HL-60 (cell line): ENCODE results near the gene GPR62.

Source experiments
- DNase-seq, 2 experiments: peaks; one replicate each; pipeline ENCODE4 v3.0.0-alpha.2; 2010 to 2020; ENCODE audit warnings: low read depth in 1 of 2, low spot score in 1 of 2
- H3K27ac ChIP-seq: fragments of 250-450 bp; sonication (Bioruptor Pico); replicated peaks from 2 replicates; pipeline ENCODE4 v1.5.1; 2020; ENCODE audit warnings: mild to moderate bottlenecking, moderate library complexity
- H3K27me3 ChIP-seq: fragments of 250-450 bp; sonication (Bioruptor Pico); 2 replicates; pipeline ENCODE4 v1.5.1; 2021; ENCODE audit warnings: mild to moderate bottlenecking, moderate library complexity; ENCODE audit not compliant: insufficient read depth, poor library complexity, severe bottlenecking
- H3K4me3 ChIP-seq: replicated peaks from 2 replicates; pipeline ENCODE4 v1.5.1; 2011; ENCODE audit warnings: mild to moderate bottlenecking, control low read depth, low read length; ENCODE audit not compliant: insufficient read depth
- GABPA ChIP-seq: IDR thresholded peaks from 2 replicates; pipeline ENCODE4 v1.6.1; 2012; ENCODE audit warnings: low read depth
- POLR2AphosphoS5 ChIP-seq: IDR thresholded peaks from 2 replicates; pipeline ENCODE4 v1.6.1; 2012; ENCODE audit warnings: low read depth
- SPI1 ChIP-seq: IDR thresholded peaks from 2 replicates; pipeline ENCODE4 v1.6.1; 2012; ENCODE audit warnings: low read depth, mild to moderate bottlenecking, borderline replicate concordance
- TF ChIP-seq, protein P1 (sequence below): IDR thresholded peaks from 2 replicates; pipeline ENCODE4 v1.6.1; 2012; ENCODE audit warnings: low read depth; ENCODE audit not compliant: insufficient replicate concordance
- TF ChIP-seq, protein P2 (sequence below): IDR thresholded peaks from one replicate; pipeline ENCODE4 v1.5.1; 2011; ENCODE audit warnings: low read length, control low read depth, inconsistent platforms; ENCODE audit not compliant: insufficient read depth

The GPR62 gene

DNA sequence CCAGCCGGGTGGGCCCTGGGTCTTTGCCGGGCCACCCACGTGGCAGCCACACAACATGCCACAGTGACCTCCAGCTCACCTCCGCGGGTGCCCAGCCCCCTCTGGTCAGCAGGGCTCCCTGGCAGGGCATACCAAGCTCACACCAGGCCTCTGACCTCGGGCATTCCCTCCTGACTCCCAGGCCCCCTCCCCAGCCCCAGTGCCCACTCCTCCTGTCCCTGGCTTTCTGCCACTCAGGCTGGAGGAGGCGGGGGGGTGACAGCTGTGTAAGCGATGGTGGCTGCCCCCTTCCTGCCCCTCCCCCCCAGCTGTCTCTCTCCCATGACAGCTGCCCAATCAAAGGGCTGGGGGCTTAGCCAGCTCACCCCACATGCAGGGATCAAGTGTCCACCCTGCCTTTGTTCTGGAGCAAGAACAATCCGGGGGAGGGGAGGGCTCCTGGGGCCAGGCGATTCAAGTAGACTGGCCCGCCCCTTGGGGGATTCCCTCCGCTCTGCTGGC lies 8.8 kb downstream of the GPR62 start:
- TF ChIP-seq, protein P1, sequence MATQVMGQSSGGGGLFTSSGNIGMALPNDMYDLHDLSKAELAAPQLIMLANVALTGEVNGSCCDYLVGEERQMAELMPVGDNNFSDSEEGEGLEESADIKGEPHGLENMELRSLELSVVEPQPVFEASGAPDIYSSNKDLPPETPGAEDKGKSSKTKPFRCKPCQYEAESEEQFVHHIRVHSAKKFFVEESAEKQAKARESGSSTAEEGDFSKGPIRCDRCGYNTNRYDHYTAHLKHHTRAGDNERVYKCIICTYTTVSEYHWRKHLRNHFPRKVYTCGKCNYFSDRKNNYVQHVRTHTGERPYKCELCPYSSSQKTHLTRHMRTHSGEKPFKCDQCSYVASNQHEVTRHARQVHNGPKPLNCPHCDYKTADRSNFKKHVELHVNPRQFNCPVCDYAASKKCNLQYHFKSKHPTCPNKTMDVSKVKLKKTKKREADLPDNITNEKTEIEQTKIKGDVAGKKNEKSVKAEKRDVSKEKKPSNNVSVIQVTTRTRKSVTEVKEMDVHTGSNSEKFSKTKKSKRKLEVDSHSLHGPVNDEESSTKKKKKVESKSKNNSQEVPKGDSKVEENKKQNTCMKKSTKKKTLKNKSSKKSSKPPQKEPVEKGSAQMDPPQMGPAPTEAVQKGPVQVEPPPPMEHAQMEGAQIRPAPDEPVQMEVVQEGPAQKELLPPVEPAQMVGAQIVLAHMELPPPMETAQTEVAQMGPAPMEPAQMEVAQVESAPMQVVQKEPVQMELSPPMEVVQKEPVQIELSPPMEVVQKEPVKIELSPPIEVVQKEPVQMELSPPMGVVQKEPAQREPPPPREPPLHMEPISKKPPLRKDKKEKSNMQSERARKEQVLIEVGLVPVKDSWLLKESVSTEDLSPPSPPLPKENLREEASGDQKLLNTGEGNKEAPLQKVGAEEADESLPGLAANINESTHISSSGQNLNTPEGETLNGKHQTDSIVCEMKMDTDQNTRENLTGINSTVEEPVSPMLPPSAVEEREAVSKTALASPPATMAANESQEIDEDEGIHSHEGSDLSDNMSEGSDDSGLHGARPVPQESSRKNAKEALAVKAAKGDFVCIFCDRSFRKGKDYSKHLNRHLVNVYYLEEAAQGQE: no peak
- TF ChIP-seq GABPA (no peak), SPI1 (no peak), POLR2AphosphoS5 (no peak)
- TF ChIP-seq, protein P2, sequence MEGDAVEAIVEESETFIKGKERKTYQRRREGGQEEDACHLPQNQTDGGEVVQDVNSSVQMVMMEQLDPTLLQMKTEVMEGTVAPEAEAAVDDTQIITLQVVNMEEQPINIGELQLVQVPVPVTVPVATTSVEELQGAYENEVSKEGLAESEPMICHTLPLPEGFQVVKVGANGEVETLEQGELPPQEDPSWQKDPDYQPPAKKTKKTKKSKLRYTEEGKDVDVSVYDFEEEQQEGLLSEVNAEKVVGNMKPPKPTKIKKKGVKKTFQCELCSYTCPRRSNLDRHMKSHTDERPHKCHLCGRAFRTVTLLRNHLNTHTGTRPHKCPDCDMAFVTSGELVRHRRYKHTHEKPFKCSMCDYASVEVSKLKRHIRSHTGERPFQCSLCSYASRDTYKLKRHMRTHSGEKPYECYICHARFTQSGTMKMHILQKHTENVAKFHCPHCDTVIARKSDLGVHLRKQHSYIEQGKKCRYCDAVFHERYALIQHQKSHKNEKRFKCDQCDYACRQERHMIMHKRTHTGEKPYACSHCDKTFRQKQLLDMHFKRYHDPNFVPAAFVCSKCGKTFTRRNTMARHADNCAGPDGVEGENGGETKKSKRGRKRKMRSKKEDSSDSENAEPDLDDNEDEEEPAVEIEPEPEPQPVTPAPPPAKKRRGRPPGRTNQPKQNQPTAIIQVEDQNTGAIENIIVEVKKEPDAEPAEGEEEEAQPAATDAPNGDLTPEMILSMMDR: no peak
- Histone ChIP-seq H3K27ac (no peak overlapping the region), H3K27me3 (peaks cover 24% of the 10 kb centered on the region), H3K4me3 (no peak overlapping the region)
- no peak for DNase-seq

- peaks cover 24% of the 10 kb centered on the region for H3K27me3 ChIP-seq
- H3K27ac ChIP-seq: no peak overlapping the region
- no peak for DNase-seq
- TF ChIP-seq, protein P2: no peak
- TF ChIP-seq POLR2AphosphoS5 (no peak), SPI1 (no peak), GABPA (no peak)
- TF ChIP-seq, protein P1: no peak
- no peak overlapping the region for H3K4me3 ChIP-seq
These were observed 9.3 kb downstream of the GPR62 start for GRCh38 chr3:51964521-51964920.

GRCh38 chr3:51966016-51966415 lies 10.8 kb downstream of the GPR62 start:
- no peak overlapping the region for H3K4me3 ChIP-seq
- no peak overlapping the region for H3K27ac ChIP-seq
- no peak for DNase-seq
- H3K27me3 ChIP-seq: peaks cover 24% of the 10 kb centered on the region
- no peak for TF ChIP-seq GABPA
- TF ChIP-seq SPI1: no peak
- no peak for TF ChIP-seq POLR2AphosphoS5
- TF ChIP-seq, protein P2: no peak
- TF ChIP-seq, protein P1: no peak
